Body of pancreas (tissue), 4 donors: ENCODE results near the gene INPP5D. TPM values are rescaled to one million over a fixed set of nuclear protein-coding genes. Genes with fewer than 3 reads are reported as not detected.
A peak's percentile ranks its signal among the peaks of the same experiment; 100 is the strongest.

Experiments used
- ATAC-seq: fragments of 150-250 bp; one replicate; pipeline ENCODE4 v1.9.1; 2016
- DNase-seq, 4 donors: peaks; one replicate each; pipeline ENCODE4 v3.0.0-alpha.2; 2019
- H3K27ac ChIP-seq, 4 donors: fragments of 200-600 bp; sonication (generic); 1 replicate in 3 of 4; 2 replicates in 1 of 4; pipeline versions ENCODE4 v1.5.1 to v1.6.1; 2016 to 2019; ENCODE audit warnings: mild to moderate bottlenecking in 1 of 4, mixed read lengths in 1 of 4, moderate library complexity in 1 of 4
- H3K27me3 ChIP-seq, 2 donors: fragments of 200-600 bp; sonication (generic); one replicate each; pipeline ENCODE4 v1.6.0; 2016; ENCODE audit warnings: mild to moderate bottlenecking in 1 of 2
- H3K36me3 ChIP-seq, 2 donors: fragments of 200-600 bp; sonication (generic); replicated peaks in 1 of 2; 2 replicates each; pipeline ENCODE4 v1.5.1; 2016; ENCODE audit warnings: low read depth in 2 of 2; ENCODE audit not compliant: insufficient read depth in 1 of 2
- H3K4me1 ChIP-seq: fragments of 200-600 bp; sonication (generic); one replicate; pipeline ENCODE4 v1.6.0; 2016
- H3K4me3 ChIP-seq, 2 donors: fragments of 200-600 bp; sonication (generic); 1 replicate in 1 of 2; 2 replicates in 1 of 2; pipeline ENCODE4 v1.5.1; 2016 to 2019
- H3K9me3 ChIP-seq, 3 donors: fragments of 200-600 bp; sonication (generic); 1 replicate in 2 of 3; 2 replicates in 1 of 3; pipeline ENCODE4 v1.5.1; 2016
- CTCF ChIP-seq, 7 experiments: fragments of 450-650 bp in 4 of 7; fragments of 200-600 bp in 3 of 7; sonication (generic) in 3 of 7; IDR thresholded peaks; one replicate each; pipeline ENCODE4 v1.5.1; 2016 to 2019; ENCODE audit warnings: antibody characterized with exemption in 7 of 7
- POLR2A ChIP-seq, 3 donors: fragments of 450-650 bp; IDR thresholded peaks; one replicate each; pipeline ENCODE4 v1.6.1; 2016; ENCODE audit warnings: antibody characterized with exemption in 3 of 3, mild to moderate bottlenecking in 2 of 3
- WGBS, 2 donors: methylation state at CpG; one replicate each; pipeline ENCODE4 v1.1.5; 2017; 5-methylcytosine and 5-hydroxymethylcytosine counted together
- intact Hi-C: fragments of 100-400 bp; cut with DNase I; formaldehyde crosslinking; loops from one replicate; pipeline ENCODE4 v1.15.1; 2023
- total RNA-seq, 2 donors: library from RNA; depleted of rRNA; stranded (reverse); fragments of >200 nt; gene quantifications; one replicate each; pipeline ENCODE4 v1.1.0, GENCODE V29; 2016

The INPP5D gene
- total RNA-seq, 2 donors from 2014 or later = 0.99 to 8.8 TPM

- DNase-seq = no peak
- ATAC-seq = no peak
- Histone ChIP-seq H3K9me3 (no peaks in the 10 kb centered on the region), H3K27ac (peak overlapping the region in 1 of 4 donors; percentile 4), H3K36me3 (no peaks in the 10 kb centered on the region), H3K4me3 (no peak overlapping the region), H3K27me3 (no peaks in the 10 kb centered on the region), H3K4me1 (no peaks in the 10 kb centered on the region)
- WGBS, 2 donors = 68 to 76% methylated on average over 4 of the region's 4 CpGs
- intact Hi-C loops = no loop called here
- no peak for TF ChIP-seq POLR2A (IDR thresholded peaks at IDR 0.05)
- TF ChIP-seq CTCF (IDR thresholded peaks at IDR 0.05) = no peak
Measured at GRCh38 chr2:233062451-233062850, 2.3 kb downstream of the INPP5D start.

GRCh38 chr2:233062946-233063268, 2.8 kb downstream of the INPP5D start:
- Histone ChIP-seq H3K9me3 (no peaks in the 10 kb centered on the region), H3K4me1 (no peaks in the 10 kb centered on the region), H3K4me3 (no peak overlapping the region), H3K27me3 (no peaks in the 10 kb centered on the region), H3K36me3 (no peaks in the 10 kb centered on the region), H3K27ac (no peak overlapping the region)
- WGBS, 2 donors = 68 to 78% methylated on average over 6 of the region's 6 CpGs
- TF ChIP-seq CTCF (IDR thresholded peaks at IDR 0.05) = no peak
- TF ChIP-seq POLR2A (IDR thresholded peaks at IDR 0.05) = no peak
- DNase-seq = no peak
- intact Hi-C loops = no loop called here
- no peak for ATAC-seq

GRCh38 chr2:233063269-233063975, 3.3 kb downstream of the INPP5D start:
- TF ChIP-seq CTCF (IDR thresholded peaks at IDR 0.05) (no peak), POLR2A (IDR thresholded peaks at IDR 0.05) (no peak)
- Histone ChIP-seq H3K27ac (no peak overlapping the region), H3K36me3 (no peaks in the 10 kb centered on the region), H3K4me1 (no peaks in the 10 kb centered on the region), H3K9me3 (no peaks in the 10 kb centered on the region), H3K4me3 (no peak overlapping the region), H3K27me3 (no peaks in the 10 kb centered on the region)
- 55 to 64% methylated on average over 9 to 13 of the region's 13 CpGs for WGBS, 2 donors
- ATAC-seq = no peak
- intact Hi-C loops = no loop called here
- no peak for DNase-seq

GRCh38 chr2:233063976-233064411, 3.9 kb downstream of the INPP5D start:
- Histone ChIP-seq H3K27ac (no peak overlapping the region), H3K36me3 (no peaks in the 10 kb centered on the region), H3K4me1 (no peaks in the 10 kb centered on the region), H3K27me3 (no peaks in the 10 kb centered on the region), H3K4me3 (no peak overlapping the region), H3K9me3 (no peaks in the 10 kb centered on the region)
- intact Hi-C loops = no loop called here
- DNase-seq (no peak), ATAC-seq (no peak)
- TF ChIP-seq CTCF (IDR thresholded peaks at IDR 0.05) (no peak), POLR2A (IDR thresholded peaks at IDR 0.05) (no peak)
- WGBS, 2 donors = 65% methylated on average over 9 of the region's 9 CpGs; no CpG with 5 or more reads in 1 of the 2 donors
